HEK293 (cell line): ENCODE data around the gene NEXN.
A peak's percentile ranks its signal among the peaks of the same experiment; 100 is the strongest.

Source experiments
- ELK4 ChIP-seq: IDR thresholded peaks from 2 replicates; pipeline ENCODE4 v1.6.1; 2011; ENCODE audit warnings: mild to moderate bottlenecking, low read depth, low read length, borderline replicate concordance
- GFI1B ChIP-seq: fragments of 450-650 bp; formaldehyde crosslinking; IDR thresholded peaks from 2 replicates; pipeline ENCODE4 v1.5.1; 2016; ENCODE audit warnings: missing biosample characterization, missing genetic modification characterization
- GLIS2 ChIP-seq: fragments of 450-650 bp; formaldehyde crosslinking; IDR thresholded peaks from 2 replicates; pipeline ENCODE4 v1.5.1; 2016; ENCODE audit warnings: missing biosample characterization, missing genetic modification characterization
- KLF10 ChIP-seq: fragments of 450-650 bp; IDR thresholded peaks from 2 replicates; pipeline ENCODE4 v1.5.1; 2018; ENCODE audit warnings: missing biosample characterization, mild to moderate bottlenecking, missing genetic modification characterization
- PBX3 ChIP-seq: sonication (generic); formaldehyde crosslinking; IDR thresholded peaks from 2 replicates; pipeline ENCODE4 v1.8.1; 2022; ENCODE audit warnings: mild to moderate bottlenecking, moderate library complexity, missing genetic modification reagents
- SCRT1 ChIP-seq: fragments of 450-650 bp; formaldehyde crosslinking; IDR thresholded peaks from 2 replicates; pipeline ENCODE4 v1.5.1; 2016; ENCODE audit warnings: missing biosample characterization, missing genetic modification characterization, borderline replicate concordance
- SCRT2 ChIP-seq: fragments of 450-650 bp; formaldehyde crosslinking; IDR thresholded peaks from 2 replicates; pipeline ENCODE4 v1.5.1; 2016; ENCODE audit warnings: missing biosample characterization, missing genetic modification characterization
- SP7 ChIP-seq: fragments of 450-650 bp; formaldehyde crosslinking; IDR thresholded peaks from 2 replicates; pipeline ENCODE4 v1.5.1; 2016; ENCODE audit warnings: missing biosample characterization, missing genetic modification characterization
- ZBTB17 ChIP-seq: fragments of 450-650 bp; formaldehyde crosslinking; IDR thresholded peaks from 2 replicates; pipeline ENCODE4 v1.5.1; 2016; ENCODE audit warnings: missing biosample characterization, missing genetic modification characterization
- ZFP41 ChIP-seq: fragments of 450-650 bp; formaldehyde crosslinking; IDR thresholded peaks from 2 replicates; pipeline ENCODE4 v1.5.1; 2016; ENCODE audit warnings: missing biosample characterization, missing genetic modification characterization, borderline replicate concordance
- ZNF133 ChIP-seq: fragments of 450-650 bp; formaldehyde crosslinking; IDR thresholded peaks from 2 replicates; pipeline ENCODE4 v1.5.1; 2016; ENCODE audit warnings: missing biosample characterization, missing genetic modification characterization
- ZNF155 ChIP-seq: fragments of 450-650 bp; formaldehyde crosslinking; IDR thresholded peaks from 2 replicates; pipeline ENCODE4 v1.5.1; 2016; ENCODE audit warnings: missing biosample characterization, missing genetic modification characterization
- ZNF169 ChIP-seq: fragments of 450-650 bp; formaldehyde crosslinking; IDR thresholded peaks from 2 replicates; pipeline ENCODE4 v1.5.1; 2016; ENCODE audit warnings: missing biosample characterization, missing genetic modification characterization
- ZNF18 ChIP-seq: fragments of 450-650 bp; formaldehyde crosslinking; IDR thresholded peaks from 2 replicates; pipeline ENCODE4 v1.5.1; 2016; ENCODE audit warnings: missing biosample characterization, missing genetic modification characterization
- ZNF19 ChIP-seq: fragments of 450-650 bp; formaldehyde crosslinking; IDR thresholded peaks from 2 replicates; pipeline ENCODE4; 2016; ENCODE audit warnings: missing biosample characterization, missing genetic modification characterization, low read depth
- ZNF239 ChIP-seq: fragments of 450-650 bp; formaldehyde crosslinking; IDR thresholded peaks from 2 replicates; pipeline ENCODE4 v1.5.1; 2016; ENCODE audit warnings: missing biosample characterization, missing genetic modification characterization
- ZNF248 ChIP-seq: fragments of 450-650 bp; formaldehyde crosslinking; IDR thresholded peaks from 2 replicates; pipeline ENCODE4 v1.5.1; 2017; ENCODE audit warnings: missing biosample characterization, missing genetic modification characterization
- ZNF274 ChIP-seq, 2 experiments: fragments of 200-500 bp in 1 of 2; fragments of 450-650 bp in 1 of 2; sonication (Bioruptor generic) in 1 of 2; formaldehyde crosslinking in 1 of 2; IDR thresholded peaks; 2 replicates each; pipeline versions ENCODE4 v1.5.1 to v1.6.1; 2014 to 2016; ENCODE audit warnings: borderline replicate concordance in 1 of 2, inconsistent platforms in 1 of 2, low read length in 1 of 2, missing biosample characterization in 1 of 2, missing genetic modification characterization in 1 of 2
- ZNF48 ChIP-seq: fragments of 450-650 bp; formaldehyde crosslinking; IDR thresholded peaks from 2 replicates; pipeline ENCODE4 v1.5.1; 2016; ENCODE audit warnings: missing biosample characterization, missing genetic modification characterization
- ZNF513 ChIP-seq: fragments of 450-650 bp; IDR thresholded peaks from 2 replicates; pipeline ENCODE4 v1.5.1; 2018; ENCODE audit warnings: missing biosample characterization, missing genetic modification characterization
- ZNF530 ChIP-seq: fragments of 450-650 bp; formaldehyde crosslinking; IDR thresholded peaks from 2 replicates; pipeline ENCODE4 v1.5.1; 2016; ENCODE audit warnings: low read depth, missing biosample characterization, missing genetic modification characterization
- ZNF558 ChIP-seq: fragments of 450-650 bp; formaldehyde crosslinking; IDR thresholded peaks from 2 replicates; pipeline ENCODE4 v1.5.1; 2016; ENCODE audit warnings: missing biosample characterization, missing genetic modification characterization
- ZNF561 ChIP-seq: fragments of 450-650 bp; IDR thresholded peaks from 2 replicates; pipeline ENCODE4 v1.5.1; 2018; ENCODE audit warnings: missing biosample characterization, missing genetic modification characterization, borderline replicate concordance
- ZNF571 ChIP-seq: fragments of 450-650 bp; formaldehyde crosslinking; IDR thresholded peaks from 2 replicates; pipeline ENCODE4 v1.5.0; 2017; ENCODE audit warnings: missing biosample characterization, missing genetic modification characterization
- ZNF660 ChIP-seq: fragments of 450-650 bp; IDR thresholded peaks from 2 replicates; pipeline ENCODE4 v1.5.1; 2018; ENCODE audit warnings: missing biosample characterization, mild to moderate bottlenecking, missing genetic modification characterization
- ZNF701 ChIP-seq: fragments of 450-650 bp; formaldehyde crosslinking; IDR thresholded peaks from 2 replicates; pipeline ENCODE4 v1.5.1; 2016; ENCODE audit warnings: missing biosample characterization, missing genetic modification characterization
- TF ChIP-seq, protein P1 (sequence below): fragments of 450-650 bp; formaldehyde crosslinking; IDR thresholded peaks from 2 replicates; pipeline ENCODE4 v1.5.1; 2016; ENCODE audit warnings: missing biosample characterization, missing genetic modification characterization
- TF ChIP-seq, protein P2 (sequence below): fragments of 450-650 bp; formaldehyde crosslinking; IDR thresholded peaks from 2 replicates; pipeline ENCODE4 v1.5.1; 2016; ENCODE audit warnings: missing biosample characterization, missing genetic modification characterization
- TF ChIP-seq, protein P3 (sequence below): fragments of 450-650 bp; formaldehyde crosslinking; IDR thresholded peaks from 2 replicates; pipeline ENCODE4 v1.5.1; 2016; ENCODE audit warnings: missing biosample characterization, missing genetic modification characterization
- TF ChIP-seq, protein P4 (sequence below): fragments of 450-650 bp; formaldehyde crosslinking; IDR thresholded peaks from 2 replicates; pipeline ENCODE4 v1.5.1; 2016; ENCODE audit warnings: missing biosample characterization, missing genetic modification characterization, low read depth

NEXN gene

DNA sequence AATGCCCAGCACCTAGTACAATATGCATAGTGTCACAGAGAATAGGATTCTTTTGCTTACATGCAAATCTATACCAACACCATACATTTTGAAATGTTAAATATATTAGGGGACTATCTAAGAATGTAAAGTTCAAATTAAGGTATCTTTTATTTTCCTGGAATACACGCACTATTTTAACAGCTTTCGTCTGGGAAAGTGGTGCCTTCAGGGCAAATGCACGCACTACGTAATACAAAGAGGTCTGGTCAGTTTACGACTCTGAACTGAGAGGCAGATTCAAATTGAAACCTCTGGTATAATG lies 89.5 kb downstream of the NEXN start (continued):
- TF ChIP-seq ZNF571 (tag by site-specific recombination) (no peak), ZNF701 (tag by site-specific recombination) (no peak), ZNF48 (tag by site-specific recombination) (no peak), ZNF133 (tag by site-specific recombination) (no peak), ZFP41 (tag by site-specific recombination) (no peak), SCRT1 (tag by site-specific recombination) (no peak), ZNF248 (tag by site-specific recombination) (no peak), ZNF558 (tag by site-specific recombination) (no peak), ELK4 (no peak), GFI1B (tag by site-specific recombination) (no peak; the same call in 1 of the 2 replicates), ZNF18 (tag by site-specific recombination) (no peak), GLIS2 (tag by site-specific recombination) (no peak), PBX3 (no peak), ZNF660 (tag by site-specific recombination) (0 out of 2 replicates have a peak, but pooled peaks have one; percentile 43), KLF10 (tag by site-specific recombination) (no peak), ZNF19 (tag by site-specific recombination) (no peak), ZNF513 (tag by site-specific recombination) (no peak), ZNF530 (tag by site-specific recombination) (no peak), ZNF169 (no peak), ZBTB17 (tag by site-specific recombination) (no peak), ZNF561 (tag by site-specific recombination) (peak; percentile 71; the same call in 1 of the 2 replicates), ZNF155 (no peak), ZNF239 (tag by site-specific recombination) (no peak), SP7 (tag by site-specific recombination) (peak; percentile 21), ZNF274 (IDR thresholded peaks at IDR 0.05; ENCODE audit: low read length) (no peak), ZNF274 (tag by site-specific recombination; IDR thresholded peaks at IDR 0.05; ENCODE audit: borderline replicate concordance) (no peak), SCRT2 (no peak)
- TF ChIP-seq, protein P1, sequence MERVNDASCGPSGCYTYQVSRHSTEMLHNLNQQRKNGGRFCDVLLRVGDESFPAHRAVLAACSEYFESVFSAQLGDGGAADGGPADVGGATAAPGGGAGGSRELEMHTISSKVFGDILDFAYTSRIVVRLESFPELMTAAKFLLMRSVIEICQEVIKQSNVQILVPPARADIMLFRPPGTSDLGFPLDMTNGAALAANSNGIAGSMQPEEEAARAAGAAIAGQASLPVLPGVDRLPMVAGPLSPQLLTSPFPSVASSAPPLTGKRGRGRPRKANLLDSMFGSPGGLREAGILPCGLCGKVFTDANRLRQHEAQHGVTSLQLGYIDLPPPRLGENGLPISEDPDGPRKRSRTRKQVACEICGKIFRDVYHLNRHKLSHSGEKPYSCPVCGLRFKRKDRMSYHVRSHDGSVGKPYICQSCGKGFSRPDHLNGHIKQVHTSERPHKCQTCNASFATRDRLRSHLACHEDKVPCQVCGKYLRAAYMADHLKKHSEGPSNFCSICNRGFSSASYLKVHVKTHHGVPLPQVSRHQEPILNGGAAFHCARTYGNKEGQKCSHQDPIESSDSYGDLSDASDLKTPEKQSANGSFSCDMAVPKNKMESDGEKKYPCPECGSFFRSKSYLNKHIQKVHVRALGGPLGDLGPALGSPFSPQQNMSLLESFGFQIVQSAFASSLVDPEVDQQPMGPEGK = no peak
- TF ChIP-seq, protein P2, sequence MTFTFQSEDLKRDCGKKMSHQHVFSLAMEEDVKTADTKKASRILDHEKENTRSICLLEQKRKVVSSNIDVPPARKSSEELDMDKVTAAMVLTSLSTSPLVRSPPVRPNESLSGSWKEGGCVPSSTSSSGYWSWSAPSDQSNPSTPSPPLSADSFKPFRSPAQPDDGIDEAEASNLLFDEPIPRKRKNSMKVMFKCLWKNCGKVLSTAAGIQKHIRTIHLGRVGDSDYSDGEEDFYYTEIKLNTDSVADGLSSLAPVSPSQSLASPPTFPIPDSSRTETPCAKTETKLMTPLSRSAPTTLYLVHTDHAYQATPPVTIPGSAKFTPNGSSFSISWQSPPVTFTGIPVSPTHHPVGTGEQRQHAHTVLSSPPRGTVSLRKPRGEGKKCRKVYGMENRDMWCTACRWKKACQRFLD (tag by site-specific recombination) = no peak
- TF ChIP-seq, protein P3, sequence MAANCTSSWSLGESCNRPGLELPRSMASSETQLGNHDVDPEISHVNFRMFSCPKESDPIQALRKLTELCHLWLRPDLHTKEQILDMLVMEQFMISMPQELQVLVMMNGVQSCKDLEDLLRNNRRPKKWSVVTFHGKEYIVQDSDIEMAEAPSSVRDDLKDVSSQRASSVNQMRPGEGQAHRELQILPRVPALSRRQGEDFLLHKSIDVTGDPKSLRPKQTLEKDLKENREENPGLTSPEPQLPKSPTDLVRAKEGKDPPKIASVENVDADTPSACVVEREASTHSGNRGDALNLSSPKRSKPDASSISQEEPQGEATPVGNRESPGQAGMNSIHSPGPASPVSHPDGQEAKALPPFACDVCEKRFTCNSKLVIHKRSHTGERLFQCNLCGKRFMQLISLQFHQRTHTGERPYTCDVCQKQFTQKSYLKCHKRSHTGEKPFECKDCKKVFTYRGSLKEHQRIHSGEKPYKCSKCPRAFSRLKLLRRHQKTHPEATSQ = no peak
- TF ChIP-seq, protein P4, sequence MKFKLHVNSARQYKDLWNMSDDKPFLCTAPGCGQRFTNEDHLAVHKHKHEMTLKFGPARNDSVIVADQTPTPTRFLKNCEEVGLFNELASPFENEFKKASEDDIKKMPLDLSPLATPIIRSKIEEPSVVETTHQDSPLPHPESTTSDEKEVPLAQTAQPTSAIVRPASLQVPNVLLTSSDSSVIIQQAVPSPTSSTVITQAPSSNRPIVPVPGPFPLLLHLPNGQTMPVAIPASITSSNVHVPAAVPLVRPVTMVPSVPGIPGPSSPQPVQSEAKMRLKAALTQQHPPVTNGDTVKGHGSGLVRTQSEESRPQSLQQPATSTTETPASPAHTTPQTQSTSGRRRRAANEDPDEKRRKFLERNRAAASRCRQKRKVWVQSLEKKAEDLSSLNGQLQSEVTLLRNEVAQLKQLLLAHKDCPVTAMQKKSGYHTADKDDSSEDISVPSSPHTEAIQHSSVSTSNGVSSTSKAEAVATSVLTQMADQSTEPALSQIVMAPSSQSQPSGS = peak; percentile 70
